Left forelimb (tissue), 1 donor: ENCODE data around the gene STBD1.
"Not testable (repeated sequence)": the region's sequence is repeated elsewhere in the genome, so short reads cannot be mapped to it uniquely, and the experiment has no call there.

Source experiments
- DNase-seq: peaks from one replicate; pipeline ENCODE4 v3.0.0-alpha.2; 2018; ENCODE audit warnings: low spot score

Gene STBD1

DNA sequence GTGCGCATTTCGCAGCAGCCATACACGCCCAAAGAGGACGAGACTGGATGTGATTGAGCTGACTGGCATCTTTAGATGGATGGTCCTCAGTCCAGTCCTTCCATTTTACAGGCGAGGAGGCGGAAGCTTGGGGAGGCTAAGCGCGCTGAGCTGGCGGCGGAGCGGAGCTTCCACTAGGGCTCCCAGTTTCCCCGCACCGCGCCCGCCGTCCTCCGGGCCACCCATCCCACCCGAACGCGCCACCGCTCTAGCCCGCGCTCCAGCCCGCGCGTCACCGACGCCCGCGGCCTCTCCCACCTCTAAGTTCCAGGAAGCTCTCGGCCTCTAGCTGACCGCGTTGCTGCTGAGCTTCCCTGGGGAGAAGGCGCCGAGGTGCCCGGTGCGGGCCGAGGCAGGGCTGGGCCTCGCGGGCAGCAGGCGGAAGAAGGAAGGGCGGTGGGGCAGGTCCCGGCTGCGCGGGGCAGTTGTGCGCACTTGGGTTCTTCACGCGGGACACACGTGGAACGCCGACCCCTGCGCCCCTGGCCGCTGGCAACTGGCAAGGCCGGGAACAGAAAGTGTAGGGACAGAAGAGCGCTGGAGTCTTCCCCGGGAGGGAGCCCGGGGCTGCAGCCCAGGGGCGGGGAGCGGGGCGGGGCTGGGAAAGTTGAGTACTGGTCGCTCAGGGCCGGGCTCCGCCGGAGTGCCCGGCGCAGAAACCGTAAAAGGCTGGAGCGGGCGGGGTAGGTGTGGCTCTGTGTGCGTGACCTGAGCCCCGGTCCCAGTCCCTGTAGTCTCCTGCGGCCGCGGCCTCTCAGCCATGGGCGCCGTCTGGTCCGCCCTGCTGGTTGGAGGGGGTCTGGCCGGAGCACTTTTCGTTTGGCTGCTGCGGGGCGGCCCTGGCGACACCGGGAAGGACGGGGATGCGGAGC, at the start of gene STBD1:
STBD1 (plus strand) TSS at position 763 of the 911 bp plus-strand sequence; CDS start at position 800, 37 bp downstream.
- peak; percentile 83 for DNase-seq

DNA sequence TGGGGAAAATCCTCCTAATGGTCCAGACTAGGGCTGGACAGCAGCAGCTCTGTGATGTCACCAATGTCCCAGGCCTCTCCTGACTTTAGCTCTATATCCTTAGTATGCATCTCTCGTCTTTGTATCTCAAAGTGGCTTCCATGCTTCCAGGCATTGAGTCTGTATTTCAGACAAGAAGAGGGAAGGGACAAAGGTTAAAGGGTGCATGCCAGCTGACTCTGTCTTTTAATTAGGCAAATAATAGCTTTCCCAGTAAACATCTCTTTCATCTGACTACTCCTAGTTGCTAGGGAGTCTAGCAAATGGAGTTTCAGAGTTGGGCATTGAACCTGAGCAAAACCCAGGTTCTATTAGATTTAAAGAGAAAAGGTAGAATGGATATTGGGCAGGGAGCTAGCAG, 49.6 kb upstream of the STBD1 start:
- no peak for DNase-seq

DNA sequence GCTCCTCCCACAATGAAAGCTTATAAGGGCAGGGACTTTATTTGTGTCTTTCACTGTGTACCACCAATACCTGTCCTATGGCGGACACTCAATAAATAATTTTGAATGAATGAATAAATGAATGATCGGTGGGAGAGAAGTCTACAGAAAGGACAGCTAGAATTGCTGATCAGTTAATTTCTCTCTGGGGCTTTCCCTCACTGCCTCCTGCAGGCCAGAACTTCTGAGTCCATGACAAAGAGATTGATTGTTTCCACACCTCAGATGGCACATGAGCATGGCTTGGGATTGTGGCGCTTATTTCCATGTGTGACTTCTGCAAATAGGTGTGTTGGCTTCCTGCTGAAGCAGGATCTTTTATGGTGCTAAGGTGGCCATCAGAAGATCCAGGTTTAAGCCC, 48.7 kb upstream of the STBD1 start:
- no peak for DNase-seq

DNA sequence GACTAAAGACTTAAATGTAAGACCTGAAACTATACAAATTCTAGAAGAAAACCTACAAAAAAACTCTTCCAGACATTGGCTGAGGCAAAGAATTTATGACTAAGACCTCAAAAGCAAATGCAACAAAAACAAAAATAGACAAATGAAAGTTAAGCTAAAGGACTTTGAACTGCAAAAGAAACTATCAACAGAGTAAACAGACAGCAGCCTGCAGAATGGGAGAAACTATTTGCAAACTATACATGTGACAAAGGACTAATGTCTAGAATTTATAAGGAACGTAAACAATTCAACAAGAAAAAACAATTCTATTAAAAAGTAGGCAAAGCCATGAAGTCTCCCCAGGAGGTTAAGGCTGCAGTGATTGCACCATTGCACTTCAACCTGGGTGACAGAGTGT, 46.0 kb upstream of the STBD1 start:
- DNase-seq, result no peak

DNA sequence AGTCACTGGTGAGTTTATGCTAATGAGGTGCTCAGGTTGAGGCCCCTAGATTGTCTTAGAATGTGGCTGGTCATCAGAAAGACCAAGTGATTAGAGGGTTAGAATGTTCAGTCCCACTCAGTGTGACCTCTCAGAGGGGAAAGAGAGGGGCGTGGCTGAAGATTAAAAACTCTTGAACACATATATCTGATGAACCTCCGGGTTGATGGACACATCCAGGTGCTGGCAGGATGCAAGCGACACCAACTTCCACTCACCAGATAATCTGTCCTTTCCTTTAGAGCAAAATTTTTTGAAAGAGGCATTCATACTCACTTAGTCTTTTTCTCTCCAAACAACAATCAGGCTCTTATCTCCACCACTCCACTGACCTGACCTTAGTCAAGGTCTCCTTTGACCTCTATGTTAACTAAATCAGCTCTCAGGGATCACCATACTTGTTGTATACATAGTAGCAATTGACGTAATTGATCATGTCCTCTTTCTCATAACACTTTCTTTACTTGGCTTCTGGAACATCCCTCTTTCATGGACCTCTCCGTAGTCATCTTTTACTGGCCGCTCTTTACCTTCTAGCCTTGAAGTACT, 40.8 kb upstream of the STBD1 start:
- DNase-seq, result no peak

DNA sequence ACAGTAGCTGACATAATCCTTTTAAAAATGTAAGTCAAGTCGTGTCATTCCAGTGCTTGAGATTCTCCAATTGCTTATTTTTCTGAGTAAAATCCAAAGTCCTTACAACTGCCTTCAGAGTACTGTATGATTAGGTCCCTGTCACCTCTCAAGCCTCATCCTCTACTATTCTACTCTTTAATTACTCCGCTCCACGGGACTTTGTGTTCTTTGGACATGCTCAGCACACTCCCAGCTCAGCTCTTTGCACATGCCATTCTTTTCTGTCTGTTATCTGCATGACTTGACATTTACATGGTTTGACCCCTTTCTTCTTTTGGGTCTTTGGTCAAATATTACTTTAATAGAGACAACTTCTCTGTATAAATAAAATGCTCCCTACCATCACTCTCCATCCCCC, 39.9 kb upstream of the STBD1 start:
- DNase-seq, result no peak

DNA sequence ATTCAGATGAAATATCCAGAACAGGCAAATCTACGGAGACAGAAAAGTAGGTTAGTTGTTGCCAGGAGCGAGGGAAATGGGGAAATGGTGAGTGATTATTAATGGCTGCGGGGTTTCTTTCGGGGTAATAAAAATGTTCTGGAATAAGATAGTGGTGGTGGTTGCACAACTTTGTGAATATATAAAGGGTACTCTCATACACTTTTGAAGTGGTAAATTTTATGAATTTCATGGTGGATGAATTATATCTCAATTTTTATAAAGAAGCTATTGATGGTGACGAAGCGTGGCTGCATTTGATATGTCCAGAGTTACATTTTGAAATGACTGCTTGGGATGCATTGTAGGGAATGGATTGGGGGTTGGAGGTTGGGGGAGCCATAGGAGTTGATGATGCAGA, 38.7 kb upstream of the STBD1 start:
- no peak for DNase-seq

DNA sequence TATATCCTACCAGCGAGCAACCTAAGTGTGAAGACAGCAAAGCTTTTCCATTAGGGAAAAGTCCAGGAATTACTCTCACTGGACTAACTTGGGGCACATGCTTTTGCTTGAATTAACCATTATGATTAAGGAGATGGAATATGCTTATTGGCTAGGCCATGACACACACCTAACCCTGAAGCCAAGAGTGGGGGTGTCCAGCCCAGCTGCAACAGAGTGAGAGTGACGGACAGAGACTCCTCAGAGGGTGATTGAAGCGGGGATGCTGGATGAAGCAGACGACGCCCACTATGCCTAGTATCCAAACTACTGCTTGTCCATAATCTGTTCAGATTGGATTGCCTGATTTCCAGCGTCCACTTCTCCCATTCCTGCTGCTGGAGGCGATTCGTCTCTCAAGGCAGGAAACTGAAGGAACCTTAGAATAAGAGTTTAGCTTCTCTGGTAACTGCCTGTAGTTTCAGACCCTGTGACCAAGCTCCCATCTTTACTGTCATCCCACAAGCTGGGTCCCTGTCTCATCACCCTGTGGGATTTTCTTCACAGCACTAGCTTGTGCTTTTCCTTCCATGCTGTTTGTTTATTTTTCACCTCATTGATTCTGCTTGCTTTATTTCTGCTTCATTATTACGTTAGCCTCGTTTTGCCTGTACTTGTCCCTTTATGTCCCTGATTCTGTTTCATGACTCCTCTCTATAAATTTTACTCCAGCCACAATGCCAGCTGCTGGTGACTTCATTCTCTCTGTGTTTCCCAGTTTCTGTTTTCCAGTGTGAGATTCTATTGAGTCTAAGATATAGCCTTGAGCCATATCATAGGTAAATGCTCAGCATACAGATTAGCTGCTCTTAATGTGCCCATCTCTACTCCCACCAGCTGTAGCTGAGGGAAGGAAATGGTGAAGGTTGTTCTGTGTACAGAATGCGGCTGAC, 36.0 kb upstream of the STBD1 start:
- DNase-seq, result no peak

DNA sequence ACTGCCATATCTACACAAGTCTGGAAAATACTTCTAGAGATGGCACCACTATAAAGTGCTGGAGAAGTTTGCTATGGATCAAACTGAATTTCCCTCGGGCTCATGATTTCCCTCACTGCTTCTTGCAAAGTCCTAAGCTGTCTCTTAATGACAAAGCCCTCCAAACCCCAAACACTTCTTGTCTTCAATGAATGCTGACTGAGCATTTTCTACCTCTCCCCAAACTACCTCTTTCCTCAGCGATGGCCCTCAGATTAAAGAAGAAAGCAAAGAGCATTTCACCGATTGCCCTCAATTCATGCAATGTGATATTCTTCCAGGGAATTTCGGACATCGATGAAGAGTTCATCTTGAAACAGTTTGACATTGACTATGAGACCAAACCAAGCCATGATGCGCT, 35.3 kb upstream of the STBD1 start:
- DNase-seq, result no peak

DNA sequence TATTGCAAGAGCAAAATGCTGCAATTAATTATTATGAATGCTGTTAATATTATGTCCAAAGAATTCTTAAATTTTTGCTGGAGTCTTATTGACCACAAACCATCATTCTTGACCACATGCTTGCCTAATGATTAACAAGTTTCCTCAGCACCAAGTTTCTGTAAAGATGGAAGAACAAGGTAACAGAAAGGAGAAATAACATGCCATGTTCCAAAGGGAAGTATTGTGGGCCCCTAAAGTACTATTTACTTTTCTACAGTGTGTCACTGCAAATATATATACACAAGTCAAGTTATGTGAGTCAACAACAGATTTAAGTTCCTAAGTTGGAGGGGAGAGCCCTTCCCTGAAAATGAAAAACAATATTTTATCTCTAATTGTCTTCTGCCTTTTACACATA, 34.5 kb upstream of the STBD1 start:
- no peak for DNase-seq

DNA sequence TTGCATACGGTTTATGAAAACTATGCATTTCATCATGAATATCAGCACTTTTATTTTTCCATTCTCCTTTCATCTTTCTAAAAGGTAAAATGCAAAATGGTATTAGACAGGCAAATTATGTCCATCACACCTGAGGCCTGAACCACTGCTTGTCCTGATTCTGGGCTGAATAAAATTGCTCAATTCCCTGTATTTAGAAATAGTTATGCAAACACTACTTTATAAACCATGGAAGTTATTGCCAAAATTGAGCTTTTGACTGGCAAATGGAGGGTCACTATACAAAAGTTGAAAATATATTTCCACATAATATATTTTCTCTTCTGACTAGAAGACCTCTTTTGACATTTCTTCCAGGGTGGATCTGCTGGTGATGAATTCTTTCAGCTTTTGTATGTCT, 34.0 kb upstream of the STBD1 start:
- DNase-seq, result no peak

DNA sequence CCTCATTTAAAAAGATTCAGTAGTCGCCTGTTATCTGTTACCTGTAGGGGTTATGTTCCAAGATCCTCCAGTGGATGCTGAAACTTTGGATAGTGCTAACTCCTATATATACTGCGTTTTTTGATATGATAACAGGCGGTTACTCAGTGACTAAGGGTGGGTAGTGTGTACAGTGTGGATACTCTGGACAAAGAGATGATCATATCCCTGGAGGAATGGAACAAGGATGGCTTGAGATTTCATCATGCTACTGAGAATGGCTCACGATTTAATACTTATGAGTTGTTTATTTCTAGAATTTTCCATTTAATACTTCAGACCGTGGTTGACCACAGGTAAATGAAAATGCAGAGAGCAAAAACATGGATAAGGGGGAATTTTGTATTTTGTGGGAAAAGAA, 33.5 kb upstream of the STBD1 start:
- no peak for DNase-seq

DNA sequence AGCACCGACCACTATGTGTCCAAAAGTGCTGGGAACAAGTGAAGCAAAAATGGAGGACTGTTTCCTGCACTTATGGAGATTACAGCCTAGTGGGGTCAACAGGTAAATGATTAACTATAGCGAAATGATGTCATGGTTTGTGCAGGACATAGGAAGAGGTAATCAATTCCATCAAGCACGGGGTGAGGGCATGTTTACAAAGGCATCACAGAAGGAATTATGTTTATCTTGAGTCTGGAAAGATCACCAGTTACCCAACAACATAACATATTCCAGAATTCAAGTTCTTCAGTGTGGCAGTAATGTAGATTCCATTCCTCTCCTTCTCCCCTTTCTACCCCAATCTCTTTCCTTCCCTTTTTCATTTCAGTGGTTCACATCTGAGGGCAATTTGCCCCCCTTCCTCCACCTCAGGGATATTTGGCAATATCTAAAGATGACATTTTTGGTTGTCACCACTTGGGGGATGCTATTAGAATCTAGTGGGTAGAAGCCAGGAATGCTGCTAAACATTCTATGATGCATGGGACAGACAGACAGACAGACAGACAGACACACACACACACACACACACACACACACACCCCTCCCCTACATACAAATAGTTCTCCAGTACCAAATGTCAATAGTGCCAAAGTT, 30.9 kb upstream of the STBD1 start:
- DNase-seq, result no peak

DNA sequence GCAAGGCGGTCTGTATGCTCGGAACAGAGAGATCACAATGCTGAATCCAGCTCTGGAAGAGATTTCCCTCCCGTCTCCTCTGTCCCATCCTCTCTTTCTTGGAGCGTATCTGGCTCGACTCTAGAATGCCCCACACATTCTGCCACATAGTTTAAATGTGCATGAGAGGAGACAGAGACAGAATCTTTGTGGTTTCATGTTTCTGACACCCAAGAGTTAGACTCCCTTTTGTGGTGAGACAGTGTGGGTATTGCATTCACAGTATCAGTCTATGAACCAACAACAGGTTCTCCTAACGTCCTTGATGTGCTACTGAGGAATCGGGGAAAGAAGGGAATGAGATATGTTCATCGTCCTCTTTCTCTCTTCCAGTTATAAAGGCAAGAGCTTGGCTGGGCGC, 29.7 kb upstream of the STBD1 start:
- DNase-seq, result no peak

DNA sequence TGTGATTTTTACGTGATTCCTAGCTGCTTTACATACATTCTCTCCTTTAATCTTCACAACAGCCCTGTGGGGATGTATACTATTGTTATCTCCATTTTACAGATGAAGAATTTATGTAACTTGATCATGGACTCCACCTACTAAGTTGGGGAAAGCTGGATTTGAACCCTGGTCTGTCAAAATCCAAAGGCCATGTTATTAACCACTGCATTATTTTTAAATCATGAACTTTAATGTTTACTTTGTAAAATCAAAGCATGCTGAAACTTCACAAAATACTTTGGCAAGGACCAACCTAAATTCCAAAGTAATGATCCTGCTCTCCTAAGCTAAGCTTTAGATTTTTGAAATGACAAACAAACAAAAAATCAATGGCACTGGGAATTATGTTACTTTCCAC, 28.9 kb upstream of the STBD1 start:
- no peak for DNase-seq

DNA sequence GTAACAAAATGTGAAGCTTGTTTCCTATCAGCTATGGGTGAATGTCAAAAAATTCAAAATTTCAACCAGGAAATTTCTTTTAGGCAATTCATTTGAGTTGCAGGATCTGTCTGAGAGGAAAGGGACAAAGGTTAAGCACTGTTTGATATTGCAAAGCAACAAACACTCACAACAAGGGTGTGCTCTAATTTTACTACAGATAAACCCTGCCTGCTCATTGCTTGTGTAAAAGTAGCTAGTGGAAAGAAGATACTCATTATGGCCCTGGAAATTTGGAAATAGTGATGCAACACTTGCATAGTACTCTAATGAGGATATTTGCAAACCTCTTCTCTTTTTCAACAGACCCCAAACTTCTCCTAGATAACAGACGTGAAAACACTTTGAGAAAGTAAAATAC, 27.9 kb upstream of the STBD1 start:
- no peak for DNase-seq

DNA sequence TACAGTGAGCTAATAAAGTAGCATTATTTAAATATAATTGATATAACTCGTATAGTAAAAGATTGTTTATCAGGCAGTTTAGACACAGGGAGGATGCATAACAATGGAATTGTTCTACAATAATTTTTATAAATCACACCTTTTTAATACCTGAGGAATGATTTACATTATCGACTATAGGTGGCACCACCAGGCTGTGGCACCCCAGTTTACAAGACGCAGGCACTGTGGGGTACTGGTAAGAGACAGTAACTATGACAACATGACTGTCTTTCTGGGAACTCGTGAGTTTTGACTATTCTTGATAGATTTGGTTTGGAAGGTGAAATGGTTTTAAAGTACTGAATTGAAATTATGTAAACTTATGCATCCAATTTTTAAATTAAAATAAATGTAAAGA, 27.1 kb upstream of the STBD1 start:
- no peak for DNase-seq

DNA sequence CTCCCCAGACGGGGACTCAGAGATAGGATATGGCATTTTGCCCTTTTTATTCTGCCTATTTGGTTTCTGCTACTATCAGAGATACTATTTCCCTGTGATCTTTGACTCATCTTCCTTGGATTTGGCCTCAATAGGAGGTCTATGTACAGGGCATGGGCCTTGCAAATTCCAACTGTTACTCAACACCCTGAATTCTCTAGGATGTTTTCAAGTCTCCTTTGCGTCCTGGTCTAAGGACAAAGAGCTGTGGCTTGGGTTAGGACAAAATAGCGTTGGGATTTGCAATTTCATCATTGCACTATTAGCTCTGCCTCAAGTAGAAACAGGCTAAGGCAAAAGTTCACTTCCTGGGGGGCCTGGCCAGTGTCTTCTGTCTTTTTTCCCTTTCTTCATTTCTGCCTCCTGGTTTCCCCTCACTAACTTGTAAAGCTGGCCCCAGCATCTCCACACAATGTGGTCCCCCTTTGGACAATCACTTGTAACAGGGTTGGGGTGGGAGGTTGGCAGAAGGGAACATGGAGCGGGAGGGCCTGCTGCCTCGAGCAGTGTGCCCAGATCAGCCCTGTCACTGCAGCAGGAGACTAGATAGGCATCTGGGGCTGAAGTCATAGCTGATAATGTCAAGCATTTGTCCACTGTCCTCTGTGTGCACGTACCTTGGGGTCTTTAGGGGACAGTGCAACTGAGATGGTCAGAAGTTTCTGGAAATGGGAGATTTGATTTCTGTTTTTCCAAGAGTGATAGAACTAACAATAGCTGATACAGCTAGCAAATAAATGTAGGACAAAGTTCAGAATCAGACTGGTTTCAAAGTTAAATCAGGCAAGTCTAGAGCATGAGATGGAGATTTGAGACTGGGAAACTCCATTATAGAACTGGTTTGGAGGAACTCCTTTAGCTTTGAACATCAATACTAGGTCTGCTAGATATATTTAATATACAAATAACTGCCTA, 25.8 kb upstream of the STBD1 start:
- DNase-seq, result no peak

DNA sequence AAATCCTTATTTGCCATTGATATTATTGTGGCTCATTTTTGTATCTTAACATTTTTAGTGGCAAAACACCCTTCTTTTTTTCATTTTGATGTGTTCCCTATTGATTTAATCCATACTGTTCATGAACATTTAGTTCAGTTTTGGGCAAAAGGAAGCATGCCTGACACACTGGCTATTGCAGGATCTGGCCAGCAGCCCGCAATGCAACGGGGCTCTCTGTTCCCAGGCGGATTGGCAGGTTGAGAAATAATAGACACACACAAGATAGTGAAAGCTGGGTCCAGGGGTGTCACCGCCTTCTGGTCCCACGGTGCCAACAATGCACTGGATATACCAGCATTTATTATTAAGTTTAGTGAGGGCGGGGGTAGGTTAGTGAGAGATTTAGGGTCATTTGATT, 24.9 kb upstream of the STBD1 start:
- DNase-seq, result not testable (repeated sequence)

DNA sequence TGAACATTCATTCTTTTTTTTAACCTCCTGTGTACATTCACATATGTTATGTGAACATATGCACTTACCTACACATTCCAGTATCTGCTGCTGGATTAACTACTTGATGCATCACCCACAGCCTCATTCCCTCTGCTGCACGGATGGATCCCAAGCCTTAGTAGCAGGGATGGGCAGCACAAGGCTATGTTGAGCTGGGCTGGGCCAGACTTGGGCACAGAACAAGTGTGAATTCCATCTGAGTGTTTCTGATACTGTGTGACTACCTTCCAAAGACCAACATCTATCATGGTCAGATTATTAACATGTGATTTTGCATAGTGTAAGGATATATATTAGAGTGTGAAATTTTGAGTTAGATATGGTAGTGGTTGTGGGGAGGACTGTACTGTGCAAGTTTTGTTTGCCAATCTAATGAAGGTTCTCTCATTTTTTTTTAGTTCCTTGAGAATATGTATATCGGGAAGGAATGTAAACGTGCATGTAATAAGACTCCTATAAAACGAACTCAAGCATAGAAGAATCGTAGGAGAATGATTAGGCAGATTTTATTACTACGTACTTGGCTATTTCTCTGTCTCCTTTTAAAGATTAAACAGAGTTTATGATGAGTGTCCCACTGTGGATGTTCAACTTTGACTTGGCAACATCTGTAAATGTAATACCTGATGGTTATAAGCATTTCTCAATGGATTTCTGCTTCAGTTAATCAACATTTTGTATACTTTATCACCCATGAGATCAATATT, 23.4 kb upstream of the STBD1 start:
- DNase-seq, result no peak
